ENCODE measurements around the gene CADM2.

Gene CADM2

GRCh38 chr3:85394424-85394823, 435.6 kb downstream of the CADM2 start:
- no peak for DNase-seq (ENCODE audit: low read depth, low spot score)
- ChIA-PET POLR2A (no interaction called here), CTCF (no interaction called here)

DNA sequence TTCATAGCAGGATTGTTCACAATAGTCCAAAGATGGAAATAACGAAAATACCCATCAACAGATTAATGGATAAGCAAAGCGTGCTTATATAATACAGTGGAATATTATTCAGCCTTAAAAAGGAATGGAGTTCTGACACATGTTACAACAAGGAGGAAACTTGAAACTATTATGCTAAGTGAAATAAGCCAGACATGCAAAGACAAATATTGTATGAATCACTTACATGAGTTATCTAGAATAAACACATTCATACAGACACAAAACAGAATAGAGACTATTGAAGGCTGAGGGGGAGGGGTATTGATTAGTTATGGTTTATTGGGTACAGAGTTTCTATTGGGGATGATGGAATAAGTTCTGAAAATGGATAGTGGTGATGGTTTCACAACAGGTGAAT, 438.6 kb downstream of the CADM2 start:
- no peak overlapping the region for H3K4me3 ChIP-seq (ENCODE audit: low read depth, low read length)
- ChIA-PET POLR2A (no interaction called here), CTCF (no interaction called here)
- DNase-seq (ENCODE audit: low read depth, low spot score) = no peak
- TF ChIP-seq, protein P1, sequence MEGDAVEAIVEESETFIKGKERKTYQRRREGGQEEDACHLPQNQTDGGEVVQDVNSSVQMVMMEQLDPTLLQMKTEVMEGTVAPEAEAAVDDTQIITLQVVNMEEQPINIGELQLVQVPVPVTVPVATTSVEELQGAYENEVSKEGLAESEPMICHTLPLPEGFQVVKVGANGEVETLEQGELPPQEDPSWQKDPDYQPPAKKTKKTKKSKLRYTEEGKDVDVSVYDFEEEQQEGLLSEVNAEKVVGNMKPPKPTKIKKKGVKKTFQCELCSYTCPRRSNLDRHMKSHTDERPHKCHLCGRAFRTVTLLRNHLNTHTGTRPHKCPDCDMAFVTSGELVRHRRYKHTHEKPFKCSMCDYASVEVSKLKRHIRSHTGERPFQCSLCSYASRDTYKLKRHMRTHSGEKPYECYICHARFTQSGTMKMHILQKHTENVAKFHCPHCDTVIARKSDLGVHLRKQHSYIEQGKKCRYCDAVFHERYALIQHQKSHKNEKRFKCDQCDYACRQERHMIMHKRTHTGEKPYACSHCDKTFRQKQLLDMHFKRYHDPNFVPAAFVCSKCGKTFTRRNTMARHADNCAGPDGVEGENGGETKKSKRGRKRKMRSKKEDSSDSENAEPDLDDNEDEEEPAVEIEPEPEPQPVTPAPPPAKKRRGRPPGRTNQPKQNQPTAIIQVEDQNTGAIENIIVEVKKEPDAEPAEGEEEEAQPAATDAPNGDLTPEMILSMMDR (IDR thresholded peaks at IDR 0.05; ENCODE audit: insufficient read depth, low read length, missing control alignments) = no peak

More at GRCh38 chr3:85394424-85394823, 435.6 kb downstream of the CADM2 start:
- H3K4me3 ChIP-seq (ENCODE audit: low read depth, low read length) = no peak overlapping the region
- TF ChIP-seq, protein P1 (IDR thresholded peaks at IDR 0.05; ENCODE audit: insufficient read depth, low read length, missing control alignments) = no peak

DNA sequence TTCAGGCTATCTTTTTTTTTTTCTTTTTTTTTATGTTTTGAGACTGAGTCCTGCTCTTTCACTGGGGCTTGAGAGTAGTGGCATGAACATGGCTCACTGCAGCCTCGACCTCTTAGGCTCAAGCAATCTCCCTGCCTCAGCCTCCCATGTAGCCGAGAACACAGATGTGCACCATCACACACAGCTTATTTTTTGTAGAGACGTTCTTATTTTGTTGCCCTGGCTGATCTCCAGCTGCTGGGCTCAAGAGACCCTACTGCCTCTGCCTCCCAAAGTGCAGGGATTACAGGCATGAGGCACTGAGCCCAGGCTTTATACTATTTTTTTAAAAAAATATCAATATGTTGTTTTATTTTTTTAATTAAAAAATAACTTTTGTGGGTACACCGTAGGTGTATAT, 467.3 kb downstream of the CADM2 start:
- TF ChIP-seq, protein P1 (IDR thresholded peaks at IDR 0.05; ENCODE audit: insufficient read depth, low read length, missing control alignments) = no peak
- POLR2A ChIA-PET = no interaction called here
- no peak for DNase-seq (ENCODE audit: low read depth, low spot score)
- H3K4me3 ChIP-seq (ENCODE audit: low read depth, low read length) = no peak overlapping the region
- CTCF ChIA-PET = no interaction called here

DNA sequence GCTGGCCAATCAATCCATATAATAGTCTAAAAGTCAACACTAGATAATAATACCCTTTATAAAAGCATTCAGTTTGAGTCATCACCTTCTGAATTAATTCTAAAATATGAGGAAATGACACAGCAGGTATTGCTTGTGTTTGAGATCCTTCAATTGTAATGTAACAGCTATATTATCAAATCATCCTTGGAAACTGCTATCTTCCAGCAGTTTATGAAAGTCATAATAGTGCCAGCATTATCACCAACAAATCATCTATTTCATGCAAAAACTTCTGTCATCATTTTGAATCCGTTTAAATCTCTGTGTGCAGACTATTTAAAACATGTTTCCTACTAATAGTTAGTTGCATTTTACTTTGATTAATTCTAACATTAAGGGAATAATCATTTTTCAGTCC, 468.7 kb downstream of the CADM2 start:
- H3K4me3 ChIP-seq (ENCODE audit: low read depth, low read length) = no peak overlapping the region
- CTCF ChIA-PET = no interaction called here
- DNase-seq (ENCODE audit: low read depth, low spot score) = no peak
- TF ChIP-seq, protein P1 (IDR thresholded peaks at IDR 0.05; ENCODE audit: insufficient read depth, low read length, missing control alignments) = no peak
- POLR2A ChIA-PET = no interaction called here

DNA sequence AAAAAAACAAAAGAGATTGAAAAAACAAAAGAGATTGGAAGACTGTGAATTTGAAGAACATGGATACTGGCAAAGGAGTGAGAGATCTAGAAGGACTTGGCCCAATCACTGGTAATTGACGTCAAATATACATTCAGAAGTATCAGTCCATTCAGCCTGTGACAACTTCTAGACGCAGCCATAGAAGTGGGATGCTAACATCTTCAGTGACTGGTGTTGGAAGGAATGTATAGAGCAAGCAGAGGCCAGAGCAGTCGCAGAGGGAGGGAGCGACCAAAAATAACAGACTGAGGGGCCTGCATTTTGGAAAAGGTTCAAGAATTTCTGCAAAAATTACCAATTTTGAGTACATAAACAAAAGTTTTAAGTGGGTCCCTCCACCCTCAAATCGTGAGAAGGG, 473.3 kb downstream of the CADM2 start:
- ChIA-PET CTCF (no interaction called here), POLR2A (no interaction called here)
- TF ChIP-seq, protein P1 (IDR thresholded peaks at IDR 0.05; ENCODE audit: insufficient read depth, low read length, missing control alignments) = no peak
- no peak overlapping the region for H3K4me3 ChIP-seq (ENCODE audit: low read depth, low read length)
- no peak for DNase-seq (ENCODE audit: low read depth, low spot score)

DNA sequence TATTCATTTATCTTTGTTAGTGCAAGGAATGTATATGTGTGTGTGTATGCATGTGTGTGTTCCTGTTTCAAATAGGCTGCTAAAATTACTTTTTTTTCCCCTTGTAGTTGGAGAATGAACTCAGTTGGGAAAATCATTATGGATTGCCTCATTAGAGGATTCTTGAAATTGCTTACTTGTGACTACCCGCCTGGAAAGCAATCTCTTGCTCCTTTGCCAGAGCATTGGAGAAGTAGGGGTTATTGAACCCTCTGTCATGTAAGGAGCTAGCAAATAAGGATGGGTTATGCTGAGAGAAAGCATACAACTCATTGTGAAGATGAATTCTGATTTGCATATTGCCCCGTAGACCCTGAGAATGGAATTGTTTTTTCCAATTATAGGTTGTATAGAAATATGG, 474.5 kb downstream of the CADM2 start:
- DNase-seq (ENCODE audit: low read depth, low spot score) = no peak
- CTCF ChIA-PET = no interaction called here
- TF ChIP-seq, protein P1 (IDR thresholded peaks at IDR 0.05; ENCODE audit: insufficient read depth, low read length, missing control alignments) = no peak
- no peak overlapping the region for H3K4me3 ChIP-seq (ENCODE audit: low read depth, low read length)
- POLR2A ChIA-PET = no interaction called here
